Stimulated activated CD4-positive, alpha-beta T cell treated with anti-CD3 and anti-CD28 coated beads, Interleukin-15, amount 100 ng/mL, for 24 hours (primary cell): ENCODE data around the gene CCDC33.
A peak's percentile ranks its signal among the peaks of the same experiment; 100 is the strongest.

Experiments used
- DNase-seq: peaks from one replicate; pipeline ENCODE4 v3.0.0-alpha.2; 2020

The CCDC33 gene

GRCh38 chr15:74369084-74369745 lies 133.1 kb downstream of the CCDC33 start:
- no peak for DNase-seq

- DNase-seq = no peak
These were observed 133.6 kb downstream of the CCDC33 start for GRCh38 chr15:74369756-74370155.

- DNase-seq = no peak
These were observed 134.3 kb downstream of the CCDC33 start for GRCh38 chr15:74370471-74370870.

- DNase-seq = no peak
These were observed 137.0 kb downstream of the CCDC33 start for GRCh38 chr15:74373056-74373650.

GRCh38 chr15:74373731-74374647 lies 137.9 kb downstream of the CCDC33 start:
- DNase-seq = peak; percentile 98

- no peak for DNase-seq
These were observed 138.6 kb downstream of the CCDC33 start for GRCh38 chr15:74374648-74375302.

- peak; percentile 93 for DNase-seq
These were observed 139.2 kb downstream of the CCDC33 start for GRCh38 chr15:74375303-74375693.

GRCh38 chr15:74376226-74376625 lies 140.1 kb downstream of the CCDC33 start:
- no peak for DNase-seq

GRCh38 chr15:74376825-74377581 lies 140.9 kb downstream of the CCDC33 start:
- DNase-seq = no peak

GRCh38 chr15:74377831-74378766 lies 142.0 kb downstream of the CCDC33 start:
- no peak for DNase-seq

GRCh38 chr15:74378848-74379247 lies 142.7 kb downstream of the CCDC33 start:
- peak; percentile 89 for DNase-seq

GRCh38 chr15:74380361-74381189 lies 144.4 kb downstream of the CCDC33 start:
- no peak for DNase-seq

GRCh38 chr15:74381190-74381453 lies 145.0 kb downstream of the CCDC33 start:
- DNase-seq = no peak

GRCh38 chr15:74381481-74381880 lies 145.4 kb downstream of the CCDC33 start:
- DNase-seq = no peak

- peak; percentile 86 for DNase-seq
These were observed 146.1 kb downstream of the CCDC33 start for GRCh38 chr15:74382004-74382816.

GRCh38 chr15:74383286-74383685 lies 147.2 kb downstream of the CCDC33 start:
- DNase-seq = no peak

- DNase-seq = peak; percentile 85
These were observed 147.8 kb downstream of the CCDC33 start for GRCh38 chr15:74383695-74384565.

- no peak for DNase-seq
These were observed 148.4 kb downstream of the CCDC33 start for GRCh38 chr15:74384566-74384880.
